Occipital lobe (tissue), 2 donors: ENCODE data around the gene PRF1. TPM values are rescaled to one million over a fixed set of nuclear protein-coding genes. Genes with fewer than 3 reads are reported as not detected.

Source experiments
- DNase-seq: peaks from one replicate; lab custom pipeline; 2025; lab: John Stamatoyannopoulos, UW
- total RNA-seq: library from RNA; depleted of rRNA; stranded (reverse); fragments of >200 nt; gene quantifications from one replicate; pipeline ENCODE4 v1.2.3, GENCODE V29; 2014

PRF1 gene
- total RNA-seq, 1 donor from 2014 or later = not detected

- peak; percentile 38 for DNase-seq
Observed at GRCh38 chr10:70561070-70561469, 41.5 kb downstream of the PRF1 start.

GRCh38 chr10:70560511-70560941 is 42.0 kb downstream of the PRF1 start:
- DNase-seq = no peak

GRCh38 chr10:70559861-70560260 is 42.7 kb downstream of the PRF1 start:
- DNase-seq = no peak

- no peak for DNase-seq
Observed at GRCh38 chr10:70558871-70559810, 43.4 kb downstream of the PRF1 start.

GRCh38 chr10:70558295-70558694 is 44.2 kb downstream of the PRF1 start:
- DNase-seq = no peak

- no peak for DNase-seq
Observed at GRCh38 chr10:70557876-70558275, 44.7 kb downstream of the PRF1 start.

- no peak for DNase-seq
Observed at GRCh38 chr10:70557086-70557845, 45.3 kb downstream of the PRF1 start.

- DNase-seq = no peak
Observed at GRCh38 chr10:70555371-70555770, 47.2 kb downstream of the PRF1 start.

- no peak for DNase-seq
Observed at GRCh38 chr10:70552586-70552985, 50.0 kb downstream of the PRF1 start.

GRCh38 chr10:70551971-70552422 is 50.5 kb downstream of the PRF1 start:
- DNase-seq = no peak

GRCh38 chr10:70551466-70551865 is 51.1 kb downstream of the PRF1 start:
- DNase-seq = no peak

GRCh38 chr10:70550459-70550858 is 52.1 kb downstream of the PRF1 start:
- DNase-seq = no peak

GRCh38 chr10:70549962-70550458 is 52.5 kb downstream of the PRF1 start:
- peak; percentile 33 for DNase-seq

GRCh38 chr10:70549351-70549961 is 53.1 kb downstream of the PRF1 start:
- DNase-seq = no peak

Other genes with a start within 250 kb of the PRF1 start
- 21.5 TPM for gene LRRC20, start 220.1 kb downstream of the PRF1 start, total RNA-seq
- 62.5 TPM for gene EIF4EBP2, start 198.6 kb downstream of the PRF1 start, total RNA-seq
- gene NODAL, start 161.1 kb downstream of the PRF1 start, total RNA-seq = 2.2 TPM
- 8.9 TPM for gene PALD1, start 124.0 kb downstream of the PRF1 start, total RNA-seq
- gene ADAMTS14, start 69.8 kb upstream of the PRF1 start, total RNA-seq = 0.16 TPM
- gene TBATA, start 182.6 kb upstream of the PRF1 start, total RNA-seq = not detected
- gene SGPL1, start 213.2 kb upstream of the PRF1 start, total RNA-seq = 42.6 TPM